HL-60 (cell line): ENCODE measurements around the gene SPTBN5.

Experiments
- DNase-seq, 2 experiments: peaks; one replicate each; pipeline ENCODE4 v3.0.0-alpha.2; 2010 to 2020; ENCODE audit warnings: low read depth in 1 of 2, low spot score in 1 of 2
- H3K27ac ChIP-seq: fragments of 250-450 bp; sonication (Bioruptor Pico); replicated peaks from 2 replicates; pipeline ENCODE4 v1.5.1; 2020; ENCODE audit warnings: mild to moderate bottlenecking, moderate library complexity
- H3K27me3 ChIP-seq: fragments of 250-450 bp; sonication (Bioruptor Pico); 2 replicates; pipeline ENCODE4 v1.5.1; 2021; ENCODE audit warnings: mild to moderate bottlenecking, moderate library complexity; ENCODE audit not compliant: insufficient read depth, poor library complexity, severe bottlenecking
- H3K4me3 ChIP-seq: replicated peaks from 2 replicates; pipeline ENCODE4 v1.5.1; 2011; ENCODE audit warnings: mild to moderate bottlenecking, control low read depth, low read length; ENCODE audit not compliant: insufficient read depth
- GABPA ChIP-seq: IDR thresholded peaks from 2 replicates; pipeline ENCODE4 v1.6.1; 2012; ENCODE audit warnings: low read depth
- POLR2AphosphoS5 ChIP-seq: IDR thresholded peaks from 2 replicates; pipeline ENCODE4 v1.6.1; 2012; ENCODE audit warnings: low read depth
- SPI1 ChIP-seq: IDR thresholded peaks from 2 replicates; pipeline ENCODE4 v1.6.1; 2012; ENCODE audit warnings: low read depth, mild to moderate bottlenecking, borderline replicate concordance
- TF ChIP-seq, protein P1 (sequence below): IDR thresholded peaks from 2 replicates; pipeline ENCODE4 v1.6.1; 2012; ENCODE audit warnings: low read depth; ENCODE audit not compliant: insufficient replicate concordance
- TF ChIP-seq, protein P2 (sequence below): IDR thresholded peaks from one replicate; pipeline ENCODE4 v1.5.1; 2011; ENCODE audit warnings: low read length, control low read depth, inconsistent platforms; ENCODE audit not compliant: insufficient read depth

SPTBN5 gene

DNA sequence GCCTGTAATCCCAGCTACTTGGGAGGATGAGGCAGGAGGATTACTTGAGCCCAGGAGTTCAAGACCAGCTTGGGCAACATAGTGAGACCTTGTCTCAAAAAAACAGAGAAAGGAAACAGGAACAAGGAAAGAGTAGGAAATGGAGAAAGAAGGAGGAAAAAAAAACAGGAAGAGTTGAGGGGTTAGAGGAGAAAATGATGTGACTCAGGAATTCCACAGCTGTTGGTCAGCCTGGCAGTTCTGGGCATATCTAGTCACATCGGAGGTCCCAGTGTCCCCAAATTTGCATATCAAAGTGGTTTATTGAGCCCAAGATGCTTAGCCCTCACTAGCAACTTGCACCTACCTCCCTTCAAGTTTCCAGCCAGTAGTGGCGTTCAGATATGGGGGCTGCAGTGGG, 84.7 kb downstream of the SPTBN5 start:
- H3K27me3 ChIP-seq = no peaks in the 10 kb centered on the region
- no peak overlapping the region for H3K27ac ChIP-seq
- H3K4me3 ChIP-seq = no peak overlapping the region

DNA sequence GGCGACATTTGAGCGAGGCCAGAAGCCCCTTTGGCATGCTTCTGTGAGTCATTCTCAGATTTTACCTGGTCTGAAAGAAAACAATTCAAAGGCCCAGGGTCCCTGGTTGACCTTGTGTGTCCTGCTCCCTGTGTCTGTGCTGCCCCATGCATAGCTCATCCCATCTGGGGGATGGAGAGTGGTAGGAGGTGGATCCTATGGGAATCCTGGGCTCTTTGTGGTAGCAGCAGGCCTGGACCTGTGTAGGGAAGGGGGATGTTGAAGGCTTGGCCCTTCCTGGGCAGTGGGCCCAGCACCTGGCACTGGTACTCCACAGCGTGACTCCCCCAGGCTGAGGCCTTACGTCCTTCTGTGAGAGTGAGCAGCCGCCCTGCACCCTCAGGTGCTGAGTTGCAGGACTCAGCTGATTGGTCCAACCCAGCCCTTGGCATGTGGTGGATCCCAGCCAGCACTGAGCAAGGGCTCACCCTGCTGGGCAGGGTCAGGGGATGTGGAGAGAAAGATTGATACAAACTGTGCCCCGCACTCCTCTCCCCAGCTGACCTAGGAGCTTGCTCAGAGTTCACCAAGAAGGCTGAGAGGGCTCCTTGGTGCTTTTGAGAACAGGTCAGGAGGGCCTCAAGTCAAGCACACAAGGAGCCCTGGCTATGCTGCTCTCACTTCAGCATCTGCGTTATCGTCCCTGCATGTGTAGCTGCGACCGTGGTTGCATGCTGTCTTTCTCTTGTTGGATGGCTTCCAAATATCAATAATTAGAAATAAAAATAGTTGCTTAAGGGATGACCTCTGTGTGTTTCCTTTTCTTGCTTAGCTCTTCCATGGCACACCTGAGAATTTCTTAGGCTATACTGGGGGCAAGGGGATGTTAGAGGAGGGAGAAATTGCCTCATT, 87.3 kb downstream of the SPTBN5 start:
- no peak for DNase-seq
- TF ChIP-seq GABPA = no peak
- TF ChIP-seq, protein P1, sequence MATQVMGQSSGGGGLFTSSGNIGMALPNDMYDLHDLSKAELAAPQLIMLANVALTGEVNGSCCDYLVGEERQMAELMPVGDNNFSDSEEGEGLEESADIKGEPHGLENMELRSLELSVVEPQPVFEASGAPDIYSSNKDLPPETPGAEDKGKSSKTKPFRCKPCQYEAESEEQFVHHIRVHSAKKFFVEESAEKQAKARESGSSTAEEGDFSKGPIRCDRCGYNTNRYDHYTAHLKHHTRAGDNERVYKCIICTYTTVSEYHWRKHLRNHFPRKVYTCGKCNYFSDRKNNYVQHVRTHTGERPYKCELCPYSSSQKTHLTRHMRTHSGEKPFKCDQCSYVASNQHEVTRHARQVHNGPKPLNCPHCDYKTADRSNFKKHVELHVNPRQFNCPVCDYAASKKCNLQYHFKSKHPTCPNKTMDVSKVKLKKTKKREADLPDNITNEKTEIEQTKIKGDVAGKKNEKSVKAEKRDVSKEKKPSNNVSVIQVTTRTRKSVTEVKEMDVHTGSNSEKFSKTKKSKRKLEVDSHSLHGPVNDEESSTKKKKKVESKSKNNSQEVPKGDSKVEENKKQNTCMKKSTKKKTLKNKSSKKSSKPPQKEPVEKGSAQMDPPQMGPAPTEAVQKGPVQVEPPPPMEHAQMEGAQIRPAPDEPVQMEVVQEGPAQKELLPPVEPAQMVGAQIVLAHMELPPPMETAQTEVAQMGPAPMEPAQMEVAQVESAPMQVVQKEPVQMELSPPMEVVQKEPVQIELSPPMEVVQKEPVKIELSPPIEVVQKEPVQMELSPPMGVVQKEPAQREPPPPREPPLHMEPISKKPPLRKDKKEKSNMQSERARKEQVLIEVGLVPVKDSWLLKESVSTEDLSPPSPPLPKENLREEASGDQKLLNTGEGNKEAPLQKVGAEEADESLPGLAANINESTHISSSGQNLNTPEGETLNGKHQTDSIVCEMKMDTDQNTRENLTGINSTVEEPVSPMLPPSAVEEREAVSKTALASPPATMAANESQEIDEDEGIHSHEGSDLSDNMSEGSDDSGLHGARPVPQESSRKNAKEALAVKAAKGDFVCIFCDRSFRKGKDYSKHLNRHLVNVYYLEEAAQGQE = no peak
- TF ChIP-seq SPI1 = no peak
- TF ChIP-seq, protein P2, sequence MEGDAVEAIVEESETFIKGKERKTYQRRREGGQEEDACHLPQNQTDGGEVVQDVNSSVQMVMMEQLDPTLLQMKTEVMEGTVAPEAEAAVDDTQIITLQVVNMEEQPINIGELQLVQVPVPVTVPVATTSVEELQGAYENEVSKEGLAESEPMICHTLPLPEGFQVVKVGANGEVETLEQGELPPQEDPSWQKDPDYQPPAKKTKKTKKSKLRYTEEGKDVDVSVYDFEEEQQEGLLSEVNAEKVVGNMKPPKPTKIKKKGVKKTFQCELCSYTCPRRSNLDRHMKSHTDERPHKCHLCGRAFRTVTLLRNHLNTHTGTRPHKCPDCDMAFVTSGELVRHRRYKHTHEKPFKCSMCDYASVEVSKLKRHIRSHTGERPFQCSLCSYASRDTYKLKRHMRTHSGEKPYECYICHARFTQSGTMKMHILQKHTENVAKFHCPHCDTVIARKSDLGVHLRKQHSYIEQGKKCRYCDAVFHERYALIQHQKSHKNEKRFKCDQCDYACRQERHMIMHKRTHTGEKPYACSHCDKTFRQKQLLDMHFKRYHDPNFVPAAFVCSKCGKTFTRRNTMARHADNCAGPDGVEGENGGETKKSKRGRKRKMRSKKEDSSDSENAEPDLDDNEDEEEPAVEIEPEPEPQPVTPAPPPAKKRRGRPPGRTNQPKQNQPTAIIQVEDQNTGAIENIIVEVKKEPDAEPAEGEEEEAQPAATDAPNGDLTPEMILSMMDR = no peak
- no peak for TF ChIP-seq POLR2AphosphoS5
- no peak overlapping the region for H3K27ac ChIP-seq
- no peaks in the 10 kb centered on the region for H3K27me3 ChIP-seq
- H3K4me3 ChIP-seq = no peak overlapping the region

More for the DNA sequence above, 84.7 kb downstream of the SPTBN5 start:
- TF ChIP-seq GABPA (no peak), SPI1 (no peak), POLR2AphosphoS5 (no peak)
- TF ChIP-seq, protein P2 = no peak
- TF ChIP-seq, protein P1 = no peak
- DNase-seq = no peak

DNA sequence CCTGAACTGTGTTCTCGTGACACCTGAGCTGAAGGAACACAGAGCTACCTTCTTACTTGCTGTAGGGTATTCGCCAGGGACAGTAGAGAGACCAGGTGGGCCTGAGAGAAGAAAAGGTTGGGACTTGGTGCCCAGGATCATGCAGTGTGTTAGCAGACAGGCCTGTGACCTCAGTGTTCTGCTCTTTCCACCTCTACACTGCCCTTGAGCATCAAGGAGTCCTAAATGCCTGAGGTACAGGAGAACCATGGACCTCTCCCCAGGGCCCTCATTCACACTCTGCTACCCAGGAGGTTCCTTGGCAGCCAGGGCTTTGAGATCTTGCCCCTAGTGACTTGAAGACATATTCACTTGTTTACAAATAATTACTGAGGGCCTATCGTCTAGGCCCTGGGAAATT, 88.1 kb downstream of the SPTBN5 start:
- TF ChIP-seq POLR2AphosphoS5 (no peak), GABPA (no peak), SPI1 (no peak)
- TF ChIP-seq, protein P2 = no peak
- TF ChIP-seq, protein P1 = no peak
- Histone ChIP-seq H3K27ac (no peak overlapping the region), H3K27me3 (no peaks in the 10 kb centered on the region), H3K4me3 (no peak overlapping the region)
- DNase-seq = no peak
